HG03520 (cell line): Measurements from ENCODE around the gene CERS1.
"Not testable (repeated sequence)": the region's sequence is repeated elsewhere in the genome, so short reads cannot be mapped to it uniquely, and the experiment has no call there.

Experiments used
- ATAC-seq: cut with Tn5 transposase; IDR thresholded peaks from one replicate; pipeline ENCODE4 v1.9.1; 2021; ENCODE audit warnings: mild to moderate bottlenecking, moderate library complexity; ENCODE audit not compliant: unreplicated experiment

CERS1 gene

DNA sequence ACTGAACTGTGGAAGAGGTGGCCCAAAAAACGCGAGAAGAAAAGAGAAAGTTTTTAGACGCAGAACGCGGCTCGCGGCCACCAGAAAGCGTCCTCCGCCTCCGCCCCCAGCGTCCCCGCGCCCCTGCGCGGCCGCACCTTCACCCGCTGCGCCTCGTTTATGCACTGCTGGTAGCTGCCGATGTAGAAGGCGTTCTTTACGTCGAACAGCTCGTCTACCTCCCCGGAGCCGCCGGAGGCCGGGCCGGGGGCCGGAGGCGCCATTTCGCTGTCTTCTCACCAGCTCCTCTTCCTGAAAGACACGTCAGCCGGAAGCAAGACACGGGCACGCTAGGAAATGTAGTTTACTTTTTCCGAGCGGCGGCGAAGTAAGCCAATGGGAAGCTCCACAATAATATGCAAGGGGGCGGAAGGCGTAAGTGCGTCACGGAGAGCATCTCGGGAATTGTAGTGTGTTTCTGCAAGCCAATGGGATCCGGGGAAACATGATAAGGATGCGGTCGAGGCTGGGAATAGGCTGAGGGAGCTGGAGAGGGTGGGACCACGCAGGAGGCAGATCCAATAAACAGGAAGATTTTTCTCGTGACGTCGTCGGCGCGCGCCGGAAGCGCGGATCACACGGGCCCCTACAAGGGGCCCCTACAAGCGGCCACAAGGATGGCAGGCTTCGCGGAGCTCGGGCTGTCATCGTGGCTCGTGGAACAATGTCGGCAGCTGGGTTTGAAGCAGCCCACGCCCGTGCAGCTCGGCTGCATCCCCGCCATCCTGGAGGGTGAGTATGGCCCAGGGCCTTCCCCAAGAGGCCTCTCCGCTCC, 23.3 kb upstream of the CERS1 start, which contains the start of the genes COPE and DDX49:
Gene COPE, minus strand, starts transcription at position 302 of the 814 bp plus-strand sequence. Its CDS starts 39 bp downstream, at position 263.
Gene DDX49, plus strand, starts transcription at position 630 of the 814 bp plus-strand sequence. Its CDS starts 27 bp downstream, at position 657.
- peak; percentile 92 for ATAC-seq

GRCh38 chr19:18917593-18917992, 21.6 kb upstream of the CERS1 start:
- not testable (repeated sequence) for ATAC-seq

- no peak for ATAC-seq
These were observed 19.7 kb upstream of the CERS1 start for GRCh38 chr19:18915639-18916038.

DNA sequence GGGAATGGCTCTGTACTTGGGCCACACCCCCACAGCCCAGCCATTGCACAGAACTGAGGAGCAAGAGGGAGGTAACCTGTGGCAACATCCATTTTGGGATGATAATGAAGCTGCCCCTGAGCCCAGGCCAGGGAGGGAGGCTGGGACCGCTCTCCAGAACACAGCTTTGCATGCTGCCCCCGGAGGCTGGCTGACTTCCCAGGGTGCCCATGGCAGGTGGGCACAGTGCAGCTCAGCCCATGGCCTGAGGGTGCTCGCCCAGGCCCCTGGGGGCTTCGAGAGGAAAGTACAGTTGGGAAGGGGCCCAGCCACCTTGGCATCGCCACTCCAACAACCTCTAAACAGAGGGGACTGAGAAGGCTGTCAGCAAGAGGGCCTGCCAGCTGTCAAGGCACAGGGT, 17.5 kb upstream of the CERS1 start:
- ATAC-seq = no peak

DNA sequence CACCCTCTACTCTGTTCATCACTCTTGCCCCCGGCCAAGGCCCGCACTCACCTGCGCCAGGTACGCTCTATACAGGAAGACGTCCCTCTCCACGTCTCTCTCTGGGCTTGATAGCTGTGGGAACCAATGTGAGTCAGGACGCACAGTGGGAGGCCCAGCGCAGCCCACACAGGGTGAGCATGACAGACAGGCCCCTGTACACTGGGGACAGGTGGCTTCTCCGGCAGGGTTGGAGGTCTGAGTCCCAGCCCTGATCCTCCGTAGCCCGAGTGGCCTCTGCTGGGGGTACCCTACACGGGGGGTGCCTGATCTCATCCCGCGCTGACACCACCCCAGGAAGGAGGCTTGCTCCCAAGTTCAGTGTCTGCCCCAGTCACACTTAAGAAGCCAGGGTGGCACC, 17.0 kb upstream of the CERS1 start:
- no peak for ATAC-seq

- no peak for ATAC-seq
These were observed 15.0 kb upstream of the CERS1 start for GRCh38 chr19:18910801-18911436.

- ATAC-seq = no peak
These were observed 14.1 kb upstream of the CERS1 start for GRCh38 chr19:18910010-18910409.

GRCh38 chr19:18908917-18909619, 13.1 kb upstream of the CERS1 start:
- ATAC-seq = no peak

- no peak for ATAC-seq
These were observed 10.9 kb upstream of the CERS1 start for GRCh38 chr19:18906605-18907519.

DNA sequence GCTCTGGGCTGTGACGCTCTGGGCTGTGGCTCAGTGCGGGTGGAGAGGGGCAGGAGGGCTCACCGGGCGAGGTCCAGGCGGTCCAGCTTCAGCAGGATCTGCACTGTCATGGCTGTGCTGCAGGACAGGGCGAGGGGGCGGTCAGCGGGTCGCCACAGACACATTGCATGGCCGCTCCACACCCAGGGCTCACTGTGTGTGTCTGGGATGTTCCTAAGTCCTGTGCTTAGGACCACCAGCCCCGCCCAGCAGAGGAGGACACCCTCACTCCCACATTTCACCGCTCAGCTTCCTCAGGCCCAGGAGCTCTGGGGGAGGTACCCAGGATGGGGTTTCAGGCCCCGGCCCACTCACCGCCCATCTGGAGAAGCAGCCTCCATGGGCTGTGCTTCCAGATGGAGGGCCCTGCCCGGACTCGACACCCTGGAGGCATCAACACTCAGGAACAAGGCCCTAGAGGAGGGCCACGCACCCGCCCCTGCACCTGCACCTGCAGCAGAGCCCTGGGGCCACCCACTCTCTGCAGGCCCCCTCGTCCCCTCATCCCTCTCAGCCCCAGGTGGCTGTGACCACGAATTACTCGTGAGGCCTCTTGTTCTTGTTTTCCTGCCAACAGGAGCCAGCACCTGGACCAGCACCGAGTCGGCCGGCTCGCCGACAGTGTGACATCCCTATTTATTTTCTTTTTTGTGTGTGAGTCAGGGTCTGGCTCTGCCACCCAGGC, 9.7 kb upstream of the CERS1 start:
- no peak for ATAC-seq

DNA sequence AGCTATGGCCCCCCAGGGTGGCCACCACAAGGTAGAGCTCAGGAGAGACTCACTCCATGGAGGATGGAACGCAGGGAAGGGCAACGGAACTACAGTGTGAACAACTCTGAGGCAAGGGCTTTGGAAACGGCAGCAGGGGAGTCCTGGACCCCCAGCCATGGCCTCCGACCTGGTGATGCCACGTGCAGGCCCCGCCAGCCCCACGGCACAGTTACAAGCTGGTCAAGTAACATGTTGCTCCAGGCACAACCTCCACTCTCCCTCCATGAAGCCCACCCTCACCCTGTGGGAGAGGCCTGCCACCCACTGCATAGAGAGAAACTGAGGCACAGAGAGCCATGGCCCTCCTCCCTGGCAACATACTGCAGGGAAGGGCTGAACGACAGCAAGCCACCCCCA, 9.1 kb upstream of the CERS1 start:
- ATAC-seq = no peak

DNA sequence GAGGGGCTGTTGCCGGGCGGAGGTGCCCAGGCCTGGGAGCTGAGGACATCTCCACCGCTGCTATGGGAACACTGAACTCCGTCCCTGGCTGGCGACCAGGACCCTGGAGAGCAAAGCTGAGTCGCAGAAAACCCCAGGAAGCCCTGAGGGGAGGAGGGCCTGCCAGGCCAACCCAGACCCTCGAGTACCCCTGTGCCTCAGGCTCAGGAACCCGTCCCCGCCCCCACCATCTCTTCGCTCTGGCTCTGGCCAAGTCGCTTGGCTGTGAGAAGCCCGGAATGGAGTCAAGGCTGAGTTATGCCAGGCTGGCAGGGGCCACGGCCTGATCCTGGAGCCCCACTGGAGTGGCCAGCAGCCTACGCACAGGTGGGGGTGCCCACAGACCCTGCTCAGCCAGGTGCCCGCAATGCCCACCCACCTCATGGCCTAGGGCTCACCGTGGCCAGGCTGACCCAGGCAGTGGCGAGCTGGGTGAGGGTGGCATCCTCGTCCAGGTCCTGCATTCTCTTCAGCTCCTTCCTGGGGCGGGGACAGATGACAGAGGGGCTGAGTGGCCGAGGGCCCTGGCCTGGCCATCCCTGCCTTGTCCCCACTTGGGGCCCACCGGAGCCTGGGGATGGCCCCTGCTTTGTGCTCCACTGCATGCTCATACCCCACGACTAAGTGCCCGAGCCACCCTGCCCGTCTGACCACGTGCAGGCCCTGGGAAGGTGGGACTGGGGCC, 8.5 kb upstream of the CERS1 start:
- no peak for ATAC-seq

- ATAC-seq = no peak
These were observed 7.4 kb upstream of the CERS1 start for GRCh38 chr19:18903156-18904037.

- ATAC-seq = not testable (repeated sequence)
These were observed 6.6 kb upstream of the CERS1 start for GRCh38 chr19:18902519-18902918.

DNA sequence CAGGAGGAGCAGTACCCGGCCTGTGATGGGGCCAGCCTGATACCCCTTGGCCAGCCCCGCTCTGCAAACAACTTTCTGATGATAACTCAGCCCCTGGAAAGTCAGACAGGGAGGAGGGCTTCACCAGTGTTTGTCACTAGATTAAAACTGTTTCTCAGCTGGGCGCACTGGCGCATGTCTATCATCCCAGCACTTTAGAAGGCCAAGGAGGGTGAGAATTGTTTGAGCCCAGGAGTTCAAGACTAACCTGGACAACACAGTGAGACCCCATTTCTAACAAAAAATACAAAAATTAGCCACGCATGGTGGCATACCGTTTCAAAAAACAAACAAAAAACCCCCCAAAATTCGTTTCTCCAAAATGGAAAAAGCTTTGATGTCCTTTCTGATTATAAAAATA, 5.5 kb upstream of the CERS1 start:
- no peak for ATAC-seq

DNA sequence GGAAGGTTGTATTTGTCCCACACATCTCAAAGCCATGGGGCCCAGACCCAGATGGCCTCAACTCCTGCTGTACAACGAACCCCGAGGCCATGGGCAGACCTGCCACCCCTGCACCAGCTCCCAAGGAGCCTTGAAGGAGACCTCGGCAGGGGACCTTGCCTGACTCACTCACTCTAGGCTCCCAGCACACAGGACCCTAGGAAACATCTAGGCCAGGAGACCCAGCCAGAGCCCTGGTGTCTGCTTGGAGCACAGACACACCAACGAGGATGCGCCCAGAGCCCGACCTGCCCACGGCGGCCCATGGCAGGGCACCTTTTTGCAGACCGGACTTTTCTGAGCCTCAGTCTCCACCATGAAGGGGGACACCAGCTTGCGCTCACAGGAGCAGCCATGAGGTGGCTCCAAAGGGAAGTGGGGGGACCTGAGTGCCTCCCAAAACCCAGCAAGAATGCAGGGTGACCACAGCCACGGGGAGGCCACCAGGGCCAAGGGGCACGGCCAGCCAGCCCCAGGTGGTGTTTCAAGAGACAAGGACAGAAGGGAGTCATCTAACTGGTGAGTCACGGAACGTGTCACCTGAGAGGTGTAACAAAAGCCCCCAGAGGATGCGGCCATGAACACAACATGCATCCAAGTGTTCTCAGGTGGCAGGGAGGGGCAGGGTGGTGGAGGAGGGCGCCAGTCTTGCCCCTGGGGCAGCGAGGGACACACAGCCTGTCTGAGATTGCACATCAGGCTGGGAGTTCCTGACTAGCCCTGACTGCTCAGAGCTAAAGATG, 4.9 kb upstream of the CERS1 start:
- ATAC-seq = no peak
